ENCODE data around the gene PPP1R37.

- TF ChIP-seq RAD21 (conservative IDR thresholded peaks at IDR 0.05), result no peak
- no peak for TF ChIP-seq TAF1 (IDR thresholded peaks at IDR 0.05; ENCODE audit: low read depth)
- TF ChIP-seq, protein P1, sequence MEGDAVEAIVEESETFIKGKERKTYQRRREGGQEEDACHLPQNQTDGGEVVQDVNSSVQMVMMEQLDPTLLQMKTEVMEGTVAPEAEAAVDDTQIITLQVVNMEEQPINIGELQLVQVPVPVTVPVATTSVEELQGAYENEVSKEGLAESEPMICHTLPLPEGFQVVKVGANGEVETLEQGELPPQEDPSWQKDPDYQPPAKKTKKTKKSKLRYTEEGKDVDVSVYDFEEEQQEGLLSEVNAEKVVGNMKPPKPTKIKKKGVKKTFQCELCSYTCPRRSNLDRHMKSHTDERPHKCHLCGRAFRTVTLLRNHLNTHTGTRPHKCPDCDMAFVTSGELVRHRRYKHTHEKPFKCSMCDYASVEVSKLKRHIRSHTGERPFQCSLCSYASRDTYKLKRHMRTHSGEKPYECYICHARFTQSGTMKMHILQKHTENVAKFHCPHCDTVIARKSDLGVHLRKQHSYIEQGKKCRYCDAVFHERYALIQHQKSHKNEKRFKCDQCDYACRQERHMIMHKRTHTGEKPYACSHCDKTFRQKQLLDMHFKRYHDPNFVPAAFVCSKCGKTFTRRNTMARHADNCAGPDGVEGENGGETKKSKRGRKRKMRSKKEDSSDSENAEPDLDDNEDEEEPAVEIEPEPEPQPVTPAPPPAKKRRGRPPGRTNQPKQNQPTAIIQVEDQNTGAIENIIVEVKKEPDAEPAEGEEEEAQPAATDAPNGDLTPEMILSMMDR (IDR thresholded peaks at IDR 0.05; ENCODE audit: poor library complexity, severe bottlenecking), result no peak
- no peak for TF ChIP-seq EP300 (conservative IDR thresholded peaks at IDR 0.05; ENCODE audit: poor library complexity, severe bottlenecking)
- no peak for TF ChIP-seq MXI1 (conservative IDR thresholded peaks at IDR 0.05; ENCODE audit: poor library complexity, severe bottlenecking)
- TF ChIP-seq EZH2 (IDR thresholded peaks at IDR 0.05; ENCODE audit: borderline replicate concordance, insufficient read depth, low read length, poor library complexity, severe bottlenecking), result no peak
Measured at GRCh38 chr19:45100846-45101252, 7.9 kb downstream of the PPP1R37 start.
